ENCODE measurements around the gene ZNF317.

- TF ChIP-seq CTCF (IDR thresholded peaks at IDR 0.05) (no peak), POLR2A (IDR thresholded peaks at IDR 0.05) (no peak), EP300 (IDR thresholded peaks at IDR 0.05) (no peak), POLR2AphosphoS5 (IDR thresholded peaks at IDR 0.05) (no peak)
These were observed 24.8 kb upstream of the ZNF317 start, which contains the start of gene OR7G1 for GRCh38 chr19:9115307-9115813.
